ENCODE measurements around the gene SYNGR2. TPM values are rescaled to one million over a fixed set of nuclear protein-coding genes. Genes with fewer than 3 reads are reported as not detected.

Gene SYNGR2
- total RNA-seq, 1 donor from 2014 or later = 41.9 TPM

DNA sequence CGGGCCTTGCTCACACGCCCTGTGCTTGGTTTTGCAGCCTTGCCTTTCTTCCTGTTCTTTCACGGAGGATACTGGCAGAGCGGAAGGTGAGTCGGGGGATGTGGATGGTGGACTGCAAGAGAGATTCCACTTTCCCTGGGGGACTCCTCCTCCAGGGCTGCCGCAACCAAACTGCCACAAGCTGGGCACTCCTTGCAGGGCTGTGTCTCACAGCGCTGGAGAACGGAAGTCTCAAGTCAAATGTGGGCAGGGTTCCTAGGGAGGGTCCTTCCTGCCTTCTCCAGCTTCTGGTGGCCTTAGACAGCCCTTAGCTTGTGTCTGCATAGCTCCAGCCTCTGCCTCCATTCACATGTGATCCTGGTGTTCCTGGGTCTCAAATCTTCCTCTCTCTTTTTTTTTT lies 34.3 kb downstream of the SYNGR2 start:
- FAIRE-seq = no peak
- Histone ChIP-seq H3K36me3 (ENCODE audit: control insufficient read depth, insufficient read depth, low read length) (peaks cover 4% of the 10 kb centered on the region), H3K27me3 (ENCODE audit: control insufficient read depth, insufficient read depth, low read length) (no peaks in the 10 kb centered on the region), H3K4me3 (ENCODE audit: low read depth, low read length) (no peak overlapping the region)
- TF ChIP-seq, protein P1, sequence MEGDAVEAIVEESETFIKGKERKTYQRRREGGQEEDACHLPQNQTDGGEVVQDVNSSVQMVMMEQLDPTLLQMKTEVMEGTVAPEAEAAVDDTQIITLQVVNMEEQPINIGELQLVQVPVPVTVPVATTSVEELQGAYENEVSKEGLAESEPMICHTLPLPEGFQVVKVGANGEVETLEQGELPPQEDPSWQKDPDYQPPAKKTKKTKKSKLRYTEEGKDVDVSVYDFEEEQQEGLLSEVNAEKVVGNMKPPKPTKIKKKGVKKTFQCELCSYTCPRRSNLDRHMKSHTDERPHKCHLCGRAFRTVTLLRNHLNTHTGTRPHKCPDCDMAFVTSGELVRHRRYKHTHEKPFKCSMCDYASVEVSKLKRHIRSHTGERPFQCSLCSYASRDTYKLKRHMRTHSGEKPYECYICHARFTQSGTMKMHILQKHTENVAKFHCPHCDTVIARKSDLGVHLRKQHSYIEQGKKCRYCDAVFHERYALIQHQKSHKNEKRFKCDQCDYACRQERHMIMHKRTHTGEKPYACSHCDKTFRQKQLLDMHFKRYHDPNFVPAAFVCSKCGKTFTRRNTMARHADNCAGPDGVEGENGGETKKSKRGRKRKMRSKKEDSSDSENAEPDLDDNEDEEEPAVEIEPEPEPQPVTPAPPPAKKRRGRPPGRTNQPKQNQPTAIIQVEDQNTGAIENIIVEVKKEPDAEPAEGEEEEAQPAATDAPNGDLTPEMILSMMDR (IDR thresholded peaks at IDR 0.05; ENCODE audit: insufficient read depth, low read length, severe bottlenecking) = no peak
- DNase-seq (ENCODE audit: low read depth) = no peak

DNA sequence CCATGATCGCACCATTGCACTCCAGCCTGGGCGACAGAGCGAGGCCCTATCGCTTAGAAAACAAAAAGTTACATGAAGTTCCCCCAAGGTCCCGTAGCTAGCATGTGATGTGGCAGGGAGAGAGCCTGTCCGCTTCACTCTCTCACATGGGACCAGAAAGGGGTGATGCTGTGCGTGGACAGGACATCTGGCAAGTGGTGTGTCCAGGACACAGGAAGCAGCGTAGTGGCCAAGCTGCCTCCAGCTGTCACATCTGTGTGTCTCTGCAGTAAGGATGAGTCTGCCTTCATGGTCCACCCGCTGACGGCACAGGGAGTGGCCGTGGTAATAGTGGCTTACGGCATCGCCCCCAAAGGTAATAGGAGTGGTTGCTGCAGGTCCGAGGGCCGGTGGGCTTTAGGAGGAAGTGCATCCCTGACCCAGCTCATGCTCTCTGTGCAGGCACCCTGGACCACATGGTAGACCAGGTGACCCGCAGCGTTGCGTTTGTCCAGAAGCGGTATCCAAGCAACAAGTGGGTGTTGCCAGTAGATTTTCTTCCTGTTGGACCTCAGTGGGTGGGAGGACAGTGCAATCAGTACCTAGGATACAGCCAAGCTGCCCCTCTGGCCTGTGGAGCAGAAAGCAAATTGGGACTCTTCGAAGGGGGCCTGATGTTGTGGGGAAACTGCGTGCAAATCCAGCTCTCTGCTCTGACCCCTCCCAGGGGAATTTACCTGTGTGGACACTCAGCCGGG lies 36.2 kb downstream of the SYNGR2 start:
- peaks cover 4% of the 10 kb centered on the region for H3K36me3 ChIP-seq (ENCODE audit: control insufficient read depth, insufficient read depth, low read length)
- peak; percentile 47 for FAIRE-seq
- no peak overlapping the region for H3K4me3 ChIP-seq (ENCODE audit: low read depth, low read length)
- TF ChIP-seq, protein P1 (IDR thresholded peaks at IDR 0.05; ENCODE audit: insufficient read depth, low read length, severe bottlenecking) = no peak
- DNase-seq (ENCODE audit: low read depth) = no peak
- no peaks in the 10 kb centered on the region for H3K27me3 ChIP-seq (ENCODE audit: control insufficient read depth, insufficient read depth, low read length)

DNA sequence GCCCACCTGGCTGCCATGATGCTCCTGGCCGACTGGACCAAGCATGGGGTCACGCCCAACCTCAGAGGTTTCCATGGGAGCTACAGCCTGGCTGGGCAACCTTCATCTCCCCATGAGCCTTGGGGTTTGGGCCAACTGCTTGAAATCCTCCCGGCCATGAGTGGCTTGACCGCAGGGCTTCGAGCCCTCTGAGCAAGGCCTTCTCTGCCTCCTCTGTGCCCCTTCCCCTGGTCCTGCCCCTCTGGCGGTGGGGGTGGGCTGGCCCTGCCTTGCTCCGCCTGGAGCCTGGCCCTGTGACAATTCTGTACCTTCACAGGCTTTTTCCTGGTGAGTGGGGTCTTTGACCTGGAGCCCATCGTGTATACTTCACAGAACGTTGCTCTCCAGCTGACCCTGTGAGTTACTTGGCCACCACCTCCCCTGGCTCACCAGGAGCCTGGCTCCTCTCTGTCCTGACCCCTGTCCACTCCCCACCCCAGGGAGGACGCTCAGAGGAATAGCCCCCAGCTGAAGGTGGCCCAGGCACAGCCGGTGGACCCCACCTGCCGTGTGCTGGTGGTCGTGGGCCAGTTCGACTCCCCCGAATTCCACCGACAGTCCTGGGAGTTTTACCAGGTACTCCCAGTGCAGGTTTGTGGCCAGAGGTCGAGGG lies 36.9 kb downstream of the SYNGR2 start:
- FAIRE-seq (no peak), DNase-seq (ENCODE audit: low read depth) (no peak)
- Histone ChIP-seq H3K4me3 (ENCODE audit: low read depth, low read length) (no peak overlapping the region), H3K36me3 (ENCODE audit: control insufficient read depth, insufficient read depth, low read length) (peaks cover 4% of the 10 kb centered on the region), H3K27me3 (ENCODE audit: control insufficient read depth, insufficient read depth, low read length) (no peaks in the 10 kb centered on the region)
- TF ChIP-seq, protein P1 (IDR thresholded peaks at IDR 0.05; ENCODE audit: insufficient read depth, low read length, severe bottlenecking) = no peak

DNA sequence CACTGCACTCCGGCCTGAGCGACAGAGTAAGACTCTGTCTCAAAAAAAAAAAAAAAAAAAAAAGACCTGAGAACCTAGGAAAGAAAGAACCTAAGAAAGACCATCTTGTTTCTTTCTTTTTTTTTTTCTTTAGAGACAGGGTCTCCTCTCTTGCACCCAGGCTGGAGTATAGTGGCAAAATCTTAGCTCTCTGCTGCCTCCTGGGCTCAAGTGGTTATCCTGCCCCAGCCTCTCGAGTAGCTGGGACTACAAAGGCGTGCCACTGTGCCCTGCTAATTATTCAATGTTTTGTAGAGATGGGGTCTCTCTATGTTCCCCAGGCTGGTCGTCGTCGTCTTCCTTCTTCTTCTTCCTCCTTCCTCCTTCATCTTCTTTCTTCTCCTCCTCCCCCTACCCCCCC lies 37.9 kb downstream of the SYNGR2 start:
- Histone ChIP-seq H3K4me3 (ENCODE audit: low read depth, low read length) (no peak overlapping the region), H3K27me3 (ENCODE audit: control insufficient read depth, insufficient read depth, low read length) (no peaks in the 10 kb centered on the region), H3K36me3 (ENCODE audit: control insufficient read depth, insufficient read depth, low read length) (peaks cover 4% of the 10 kb centered on the region)
- TF ChIP-seq, protein P1 (IDR thresholded peaks at IDR 0.05; ENCODE audit: insufficient read depth, low read length, severe bottlenecking) = no peak
- DNase-seq (ENCODE audit: low read depth) (no peak), FAIRE-seq (no peak)

DNA sequence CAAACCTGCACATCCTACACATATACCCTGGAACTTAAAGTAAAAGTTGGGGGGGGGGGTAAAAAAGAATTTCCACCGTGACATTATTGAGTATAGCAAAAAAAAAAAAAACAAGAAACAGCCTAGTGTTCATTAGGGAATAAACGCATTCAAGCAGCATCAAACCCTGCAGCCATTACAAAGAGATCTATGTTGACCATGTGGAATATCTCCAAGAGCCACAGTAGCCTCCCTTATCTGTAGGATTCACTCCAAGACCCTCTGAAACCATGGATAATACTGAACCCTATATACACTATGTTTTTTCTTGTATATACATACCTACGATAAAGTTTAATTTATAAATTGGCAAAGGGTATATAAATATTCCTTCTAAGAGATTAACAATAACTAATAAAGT lies 40.1 kb downstream of the SYNGR2 start:
- Histone ChIP-seq H3K27me3 (ENCODE audit: control insufficient read depth, insufficient read depth, low read length) (no peaks in the 10 kb centered on the region), H3K4me3 (ENCODE audit: low read depth, low read length) (no peak overlapping the region), H3K36me3 (ENCODE audit: control insufficient read depth, insufficient read depth, low read length) (peaks cover 2% of the 10 kb centered on the region)
- no peak for DNase-seq (ENCODE audit: low read depth)
- TF ChIP-seq, protein P1 (IDR thresholded peaks at IDR 0.05; ENCODE audit: insufficient read depth, low read length, severe bottlenecking) = no peak
- FAIRE-seq = no peak
